ENCODE results near the gene ACVR1. TPM values are rescaled to one million over a fixed set of nuclear protein-coding genes. Genes with fewer than 3 reads are reported as not detected.

Gene ACVR1
- total RNA-seq, 1 experiment from 2014 or later: 26.4 TPM

- ChIA-PET POLR2A (interaction anchor here (0.8 to 3.9 kb wide), 3 partner anchors 12 to 49 kb away, joined by 3 to 34 read pairs (median 4); partner anchors contain the start of gene ACVR1), CTCF (interaction anchor here (0.6 to 3.6 kb wide), 8 partner anchors 11 to 195 kb away, joined by 3 to 13 read pairs (median 3); no protein-coding TSS in a partner anchor)
- no peak overlapping the region for H3K4me3 Mint-ChIP-seq (ENCODE audit: unreplicated experiment)
- H3K27ac Mint-ChIP-seq (ENCODE audit: low read depth, unreplicated experiment): no peak overlapping the region
- no peaks in the 10 kb centered on the region for H3K9me3 Mint-ChIP-seq (ENCODE audit: unreplicated experiment)
- no peak for TF ChIP-seq CTCF (IDR thresholded peaks at IDR 0.05; ENCODE audit: unreplicated experiment)
- BruUV-seq (replicated peaks): no TSS peak
- peaks cover 7% of the 10 kb centered on the region for H3K36me3 Mint-ChIP-seq (ENCODE audit: insufficient read depth, unreplicated experiment)
- intact Hi-C loops (cut with micrococcal nuclease): no loop called here
- no peaks in the 10 kb centered on the region for H3K27me3 Mint-ChIP-seq (ENCODE audit: insufficient read depth, unreplicated experiment)
- DNase-seq (ENCODE audit: unreplicated experiment): no peak
- H3K4me1 Mint-ChIP-seq (ENCODE audit: insufficient read depth, unreplicated experiment): peaks cover 37% of the 10 kb centered on the region
These were observed 42.4 kb downstream of the ACVR1 start for GRCh38 chr2:157833721-157834120.

GRCh38 chr2:157831573-157832315, 44.4 kb downstream of the ACVR1 start:
- Mint-ChIP-seq H3K36me3 (ENCODE audit: insufficient read depth, unreplicated experiment) (peaks cover 9% of the 10 kb centered on the region), H3K9me3 (ENCODE audit: unreplicated experiment) (no peaks in the 10 kb centered on the region), H3K27me3 (ENCODE audit: insufficient read depth, unreplicated experiment) (no peaks in the 10 kb centered on the region), H3K4me1 (ENCODE audit: insufficient read depth, unreplicated experiment) (peaks cover 23% of the 10 kb centered on the region), H3K4me3 (ENCODE audit: unreplicated experiment) (peak overlapping the region; percentile 47), H3K27ac (ENCODE audit: low read depth, unreplicated experiment) (peak overlapping the region; percentile 96)
- no peak for TF ChIP-seq CTCF (IDR thresholded peaks at IDR 0.05; ENCODE audit: unreplicated experiment)
- POLR2A ChIA-PET: interaction anchor here (0.6 to 3.9 kb wide), 7 partner anchors 9 to 72 kb away, joined by 3 to 34 read pairs (median 3); partner anchors contain the start of gene ACVR1
- no peak for DNase-seq (ENCODE audit: unreplicated experiment)
- TSS peak; percentile 99 for BruUV-seq (replicated peaks)
- intact Hi-C loops (cut with micrococcal nuclease): loop anchor here (2.0 kb wide), 1 partner anchor 43 kb away; no protein-coding TSS in a partner anchor
- CTCF ChIA-PET: interaction anchor here (0.9 kb wide), 1 partner anchor 9 kb away, joined by 3 read pairs; no protein-coding TSS in a partner anchor

- TSS peak; percentile 64 for BruUV-seq (replicated peaks)
- Mint-ChIP-seq H3K27ac (ENCODE audit: low read depth, unreplicated experiment) (peak overlapping the region; percentile 96), H3K36me3 (ENCODE audit: insufficient read depth, unreplicated experiment) (peaks cover 14% of the 10 kb centered on the region), H3K4me3 (ENCODE audit: unreplicated experiment) (peak overlapping the region; percentile 47), H3K27me3 (ENCODE audit: insufficient read depth, unreplicated experiment) (no peaks in the 10 kb centered on the region), H3K4me1 (ENCODE audit: insufficient read depth, unreplicated experiment) (peaks cover 24% of the 10 kb centered on the region), H3K9me3 (ENCODE audit: unreplicated experiment) (no peaks in the 10 kb centered on the region)
- TF ChIP-seq CTCF (IDR thresholded peaks at IDR 0.05; ENCODE audit: unreplicated experiment): no peak
- intact Hi-C loops (cut with micrococcal nuclease): loop anchor here (2.0 kb wide), 1 partner anchor 44 kb away; no protein-coding TSS in a partner anchor
- ChIA-PET POLR2A (interaction anchor here (0.7 to 3.9 kb wide), 8 partner anchors 8 to 47 kb away, joined by 3 to 34 read pairs (median 3); partner anchors contain the start of gene ACVR1), CTCF (no interaction called here)
- peak; percentile 90 for DNase-seq (ENCODE audit: unreplicated experiment)
These were observed 45.2 kb downstream of the ACVR1 start for GRCh38 chr2:157830696-157831570.

Measured in MCF 10A (cell line).